Retina (tissue), 1 donor: ENCODE data around the gene C11orf16.
A peak's percentile ranks its signal among the peaks of the same experiment; 100 is the strongest.
"Not testable (repeated sequence)": the region's sequence is repeated elsewhere in the genome, so short reads cannot be mapped to it uniquely, and the experiment has no call there.

Source experiments
- DNase-seq: peaks from one replicate; pipeline ENCODE4 v3.0.0-alpha.2; 2016

The C11orf16 gene

GRCh38 chr11:8932564-8933180, at the start of gene C11orf16:
Gene C11orf16 (minus strand): TSS chr11:8932947. CDS start chr11:8932308, 639 bp downstream.
- DNase-seq = no peak

GRCh38 chr11:8980485-8980884, 47.7 kb upstream of the C11orf16 start:
- no peak for DNase-seq

DNA sequence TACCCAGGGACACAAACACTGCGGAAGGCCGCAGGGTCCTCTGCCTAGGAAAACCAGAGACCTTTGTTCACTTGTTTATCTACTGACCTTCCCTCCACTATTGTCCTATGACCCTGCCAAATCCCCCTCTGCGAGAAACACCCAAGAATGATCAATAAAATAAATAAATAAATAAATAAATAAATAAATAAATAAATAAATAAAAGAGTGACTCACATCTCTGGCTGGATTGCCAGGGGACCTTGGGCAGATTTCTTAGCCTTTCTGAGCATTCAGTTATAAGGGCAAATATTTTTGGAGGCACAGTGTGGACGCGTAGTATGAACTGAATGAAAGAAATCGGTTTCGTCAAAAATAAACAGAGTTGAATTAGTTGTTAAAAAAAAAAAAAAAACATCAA, 46.6 kb upstream of the C11orf16 start:
- DNase-seq = not testable (repeated sequence)

- DNase-seq = no peak
These were observed 40.4 kb upstream of the C11orf16 start for GRCh38 chr11:8973121-8973520.

- DNase-seq = no peak
These were observed 39.2 kb upstream of the C11orf16 start for GRCh38 chr11:8971924-8972316.

GRCh38 chr11:8971196-8971923, 38.6 kb upstream of the C11orf16 start:
- DNase-seq = no peak

DNA sequence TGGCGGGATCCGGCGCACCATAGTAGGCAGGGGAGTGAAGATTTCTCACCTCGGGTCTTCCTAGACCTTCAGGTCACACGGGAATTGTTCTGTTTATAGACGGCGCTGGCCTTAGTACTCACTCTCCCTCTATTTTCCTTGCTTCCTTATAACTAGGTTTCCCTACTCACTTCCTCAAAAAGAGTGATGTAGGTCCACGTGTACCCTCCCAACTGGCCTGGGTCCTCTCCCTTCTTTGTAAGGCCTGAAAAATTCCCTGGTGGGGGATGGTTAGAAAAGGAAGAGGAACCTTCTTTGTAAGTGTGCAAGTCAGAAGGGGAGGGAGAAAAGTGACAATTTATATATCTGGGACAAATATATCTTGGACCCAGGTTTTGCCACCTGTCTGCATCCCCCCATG, 34.4 kb upstream of the C11orf16 start:
- DNase-seq = no peak

- DNase-seq = peak; percentile 97
These were observed 31.9 kb upstream of the C11orf16 start, which contains the start of gene TMEM9B for GRCh38 chr11:8964324-8965320. Gene TMEM9B (minus strand): TSS chr11:8964442. CDS start chr11:8964313, 129 bp downstream.

- no peak for DNase-seq
These were observed 31.0 kb upstream of the C11orf16 start for GRCh38 chr11:8963569-8964323.

DNA sequence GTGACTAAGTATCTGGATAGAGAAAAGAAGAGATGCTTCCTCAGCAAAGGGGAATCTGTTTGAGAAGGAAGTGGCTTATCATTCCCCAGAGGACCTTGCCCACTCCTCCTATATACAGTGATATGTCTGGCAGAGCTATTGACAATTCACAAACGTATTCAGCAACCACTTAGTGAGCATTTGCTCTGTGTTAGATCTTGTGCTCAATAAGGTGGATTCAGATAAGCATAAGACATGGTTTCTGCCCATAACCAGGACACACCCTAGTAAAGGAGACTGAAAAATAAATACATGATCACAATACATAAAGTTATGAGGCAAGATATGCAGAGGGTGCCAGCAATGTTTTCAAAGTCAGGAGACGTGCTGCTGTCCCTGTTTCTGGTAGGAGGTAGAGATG, 30.1 kb upstream of the C11orf16 start:
- no peak for DNase-seq

GRCh38 chr11:8961401-8961800, 28.7 kb upstream of the C11orf16 start:
- DNase-seq = no peak

DNA sequence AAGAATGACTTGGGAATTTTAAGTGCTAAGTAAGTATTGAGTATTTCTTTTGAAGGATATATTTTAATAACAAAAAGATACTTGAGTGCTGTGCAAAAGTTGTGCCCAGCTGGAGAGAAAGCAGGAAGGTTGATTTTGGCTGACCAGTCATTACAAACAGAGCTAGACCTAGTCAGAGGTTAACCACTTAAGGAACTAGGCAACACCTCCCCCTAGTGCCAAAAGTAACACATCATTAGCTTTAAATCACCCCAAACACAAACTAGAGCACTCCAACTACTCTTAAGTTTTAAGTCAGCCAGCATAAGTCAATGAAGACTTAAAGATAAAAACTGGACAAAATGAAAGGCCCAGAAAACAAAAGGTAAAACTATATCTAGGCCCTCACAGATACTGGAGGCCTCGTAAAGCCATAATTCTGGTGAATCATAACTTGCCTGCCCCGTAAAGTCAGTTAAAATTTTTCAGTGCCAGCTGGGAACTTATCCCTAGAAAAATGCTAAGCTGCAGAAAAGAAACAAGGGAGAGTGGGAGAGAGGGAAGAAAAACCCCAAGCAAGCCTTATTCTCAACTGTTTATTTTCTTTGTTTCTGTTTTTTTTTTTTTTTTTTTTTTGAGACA, 26.9 kb upstream of the C11orf16 start:
- peak; percentile 35 for DNase-seq

DNA sequence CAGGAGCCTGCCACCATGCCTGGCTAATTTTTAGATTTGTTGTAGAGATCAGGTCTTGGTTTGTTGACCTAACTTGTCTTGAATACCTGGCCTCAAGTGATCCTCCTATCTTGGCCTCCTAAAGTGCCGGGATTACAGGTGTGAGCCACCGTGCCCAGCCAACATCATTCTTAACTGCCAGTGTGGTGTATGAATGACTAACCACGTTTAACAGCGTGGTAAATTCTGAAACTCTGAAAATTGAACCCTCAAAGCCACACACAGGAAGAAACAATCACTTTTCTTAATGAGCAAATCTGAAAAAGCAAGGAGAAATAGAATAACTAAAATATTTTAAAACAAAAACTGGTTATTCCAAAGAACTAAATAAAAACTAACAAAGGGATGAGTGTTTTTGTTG, 24.1 kb upstream of the C11orf16 start:
- no peak for DNase-seq

DNA sequence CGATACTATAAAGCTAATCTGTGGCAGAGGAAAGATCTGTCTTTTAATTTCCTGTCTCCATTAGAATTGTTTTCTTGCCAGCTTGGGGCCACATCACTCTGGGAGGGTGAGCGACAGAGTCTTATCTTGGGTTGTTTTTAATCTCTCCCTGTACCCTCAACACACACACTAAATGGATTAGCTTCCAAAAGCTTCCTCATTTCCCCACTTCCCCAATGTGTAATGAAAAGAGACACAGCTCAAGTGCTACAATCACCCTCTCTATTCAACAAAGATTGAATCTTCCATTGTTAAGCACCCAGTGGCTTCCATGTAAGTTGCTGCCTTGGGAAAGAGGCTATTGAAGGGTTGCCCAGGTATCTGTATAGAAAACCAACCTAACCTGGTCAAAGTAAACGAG, 16.1 kb upstream of the C11orf16 start:
- DNase-seq = no peak

DNA sequence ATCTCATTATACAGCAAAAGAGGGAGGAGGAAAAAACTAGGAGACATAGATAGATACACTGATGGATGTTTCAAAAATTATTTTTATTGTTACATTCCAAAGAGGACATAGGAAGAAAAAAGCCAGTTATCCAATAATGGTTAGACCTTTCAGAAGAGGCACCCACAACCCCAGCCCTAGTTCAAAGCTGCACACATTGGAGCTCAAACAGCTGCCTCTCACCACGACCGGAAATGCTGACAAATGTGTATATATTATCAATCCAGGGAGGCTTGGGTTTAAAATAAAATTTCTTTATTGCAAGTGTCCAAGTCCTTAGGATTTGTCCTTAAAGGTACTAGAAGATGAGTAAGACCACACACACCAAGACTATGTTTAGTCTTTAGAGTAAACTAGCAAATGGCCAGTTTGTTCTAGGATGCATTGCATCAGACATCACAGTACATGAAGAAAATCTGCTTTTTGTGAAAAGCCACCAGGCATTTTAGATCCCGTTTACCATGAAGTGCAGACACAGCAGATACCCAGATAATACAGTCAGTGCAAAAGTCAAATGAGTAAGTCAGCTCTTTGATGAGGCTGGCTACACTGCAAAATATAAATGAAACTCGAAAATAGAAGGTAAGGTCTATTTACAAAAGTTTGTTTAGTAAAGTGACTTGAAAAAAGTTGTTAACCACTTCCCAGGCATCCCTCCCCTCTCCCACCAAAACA, 14.6 kb upstream of the C11orf16 start:
- no peak for DNase-seq

- no peak for DNase-seq
These were observed 9.8 kb upstream of the C11orf16 start, which contains the start of gene ASCL3 for GRCh38 chr11:8942518-8943066. Gene ASCL3 (minus strand): TSS chr11:8943016. CDS start chr11:8938161, 4,855 bp downstream.

- no peak for DNase-seq
These were observed 8.8 kb upstream of the C11orf16 start for GRCh38 chr11:8941341-8942103.

GRCh38 chr11:8937659-8938058, 4.9 kb upstream of the C11orf16 start:
- no peak for DNase-seq

DNA sequence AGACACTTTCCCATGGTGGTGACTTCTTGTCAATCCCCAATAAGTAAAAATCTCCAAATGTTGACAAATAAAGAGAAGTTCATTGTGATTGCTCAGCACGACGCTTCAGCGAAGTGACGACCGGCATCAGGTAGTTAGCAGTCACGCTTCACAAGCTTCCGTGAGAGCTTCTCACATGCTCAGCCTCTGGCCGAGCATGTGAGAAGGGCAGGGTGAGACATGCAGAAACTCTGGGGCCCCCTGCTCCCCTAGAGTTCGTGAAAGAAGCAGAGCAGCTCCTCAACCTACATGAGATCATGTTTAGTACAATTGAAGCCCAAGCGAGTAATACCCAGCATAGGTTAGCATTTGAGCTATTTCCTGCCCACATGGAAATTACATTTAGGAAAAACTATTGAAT, 4.4 kb upstream of the C11orf16 start:
- DNase-seq = no peak

DNA sequence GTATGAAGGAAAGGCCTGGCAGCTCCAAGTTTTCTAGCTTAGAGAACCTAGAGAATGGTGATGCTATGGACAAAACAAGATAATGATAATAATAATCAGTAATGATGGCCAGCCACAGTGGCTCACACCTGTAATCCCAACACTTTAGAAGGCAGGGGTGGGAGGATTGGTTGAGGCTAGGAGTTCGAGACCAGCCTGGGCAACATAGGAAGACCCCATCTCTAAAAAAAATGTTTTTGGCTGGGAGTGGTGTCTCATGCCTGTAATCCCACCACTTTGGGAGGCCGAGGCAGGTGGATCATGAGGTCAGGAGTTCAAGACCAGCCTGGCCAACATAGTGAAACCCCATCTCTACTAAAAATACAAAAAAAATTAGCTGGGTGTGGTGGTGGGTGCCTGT, 3.0 kb upstream of the C11orf16 start:
- not testable (repeated sequence) for DNase-seq
